MM.1S (cell line): ENCODE data around the gene NOTUM.

Source experiments
- DNase-seq: peaks from one replicate; pipeline ENCODE4 v3.0.0-alpha.2; 2015
- H2AFZ ChIP-seq: fragments of 300-600 bp; sonication (generic); 2 replicates; pipeline ENCODE4 v1.6.0; 2016; ENCODE audit warnings: antibody characterized with exemption, low read length
- H3F3A ChIP-seq: fragments of 300-600 bp; sonication (generic); 2 replicates; pipeline ENCODE4 v1.6.1; 2016; ENCODE audit warnings: mild to moderate bottlenecking, antibody characterized with exemption, low read length, moderate library complexity, mixed read lengths; ENCODE audit not compliant: insufficient read depth
- H3K27ac ChIP-seq: fragments of 300-600 bp; sonication (generic); 2 replicates; pipeline ENCODE4 v1.5.1; 2016; ENCODE audit warnings: mild to moderate bottlenecking, low read length
- H3K27me3 ChIP-seq: fragments of 300-600 bp; sonication (generic); replicated peaks from 2 replicates; pipeline ENCODE4 v1.6.0; 2016; ENCODE audit warnings: low read length; ENCODE audit not compliant: insufficient read depth
- H3K36me3 ChIP-seq: fragments of 300-600 bp; sonication (generic); replicated peaks from 2 replicates; pipeline ENCODE4 v1.6.1; 2016; ENCODE audit warnings: mild to moderate bottlenecking, low read length, mixed read lengths; ENCODE audit not compliant: insufficient read depth
- H3K4me1 ChIP-seq: fragments of 300-600 bp; sonication (generic); 2 replicates; pipeline ENCODE4 v1.6.1; 2016; ENCODE audit warnings: low read length, mixed read lengths
- H3K4me2 ChIP-seq: fragments of 300-600 bp; sonication (generic); 2 replicates; pipeline ENCODE4 v1.6.0; 2016; ENCODE audit warnings: low read depth, low read length
- H3K4me3 ChIP-seq: fragments of 300-600 bp; sonication (generic); 2 replicates; pipeline ENCODE4 v1.5.1; 2016; ENCODE audit warnings: low read length, mixed read lengths
- H3K79me2 ChIP-seq: fragments of 300-600 bp; sonication (generic); 2 replicates; pipeline ENCODE4 v1.6.1; 2016; ENCODE audit warnings: mixed run types, low read length, mixed read lengths
- H3K9ac ChIP-seq: fragments of 300-600 bp; sonication (generic); 2 replicates; pipeline ENCODE4 v1.6.1; 2016; ENCODE audit warnings: low read length, mixed read lengths
- H3K9me2 ChIP-seq: fragments of 300-600 bp; sonication (generic); replicated peaks from 2 replicates; pipeline ENCODE4 v1.6.1; 2016; ENCODE audit warnings: mild to moderate bottlenecking, low read length, mixed read lengths; ENCODE audit not compliant: insufficient read depth
- H3K9me3 ChIP-seq: fragments of 300-600 bp; sonication (generic); replicated peaks from 2 replicates; pipeline ENCODE4 v1.6.1; 2016; ENCODE audit warnings: mild to moderate bottlenecking, low read length, mixed read lengths; ENCODE audit not compliant: insufficient read depth
- H4K20me1 ChIP-seq: fragments of 300-600 bp; sonication (generic); 2 replicates; pipeline ENCODE4 v1.6.1; 2016; ENCODE audit warnings: mild to moderate bottlenecking, low read length, moderate library complexity, mixed read lengths; ENCODE audit not compliant: insufficient read depth
- EZH2 ChIP-seq: fragments of 300-600 bp; sonication (generic); optimal IDR thresholded peaks from 2 replicates; pipeline ENCODE3; 2017; ENCODE audit warnings: low read depth, mild to moderate bottlenecking, antibody characterized with exemption, low read length, mixed read lengths
- EZH2phosphoT487 ChIP-seq: fragments of 300-600 bp; sonication (generic); IDR thresholded peaks from 2 replicates; pipeline ENCODE4 v1.6.1; 2018; ENCODE audit warnings: antibody characterized with exemption, low read length
- TF ChIP-seq, protein P1 (sequence below): fragments of 300-600 bp; sonication (generic); IDR thresholded peaks from 2 replicates; pipeline ENCODE4 v1.5.1; 2016; ENCODE audit warnings: antibody characterized with exemption, low read length, mixed read lengths

NOTUM gene

DNA sequence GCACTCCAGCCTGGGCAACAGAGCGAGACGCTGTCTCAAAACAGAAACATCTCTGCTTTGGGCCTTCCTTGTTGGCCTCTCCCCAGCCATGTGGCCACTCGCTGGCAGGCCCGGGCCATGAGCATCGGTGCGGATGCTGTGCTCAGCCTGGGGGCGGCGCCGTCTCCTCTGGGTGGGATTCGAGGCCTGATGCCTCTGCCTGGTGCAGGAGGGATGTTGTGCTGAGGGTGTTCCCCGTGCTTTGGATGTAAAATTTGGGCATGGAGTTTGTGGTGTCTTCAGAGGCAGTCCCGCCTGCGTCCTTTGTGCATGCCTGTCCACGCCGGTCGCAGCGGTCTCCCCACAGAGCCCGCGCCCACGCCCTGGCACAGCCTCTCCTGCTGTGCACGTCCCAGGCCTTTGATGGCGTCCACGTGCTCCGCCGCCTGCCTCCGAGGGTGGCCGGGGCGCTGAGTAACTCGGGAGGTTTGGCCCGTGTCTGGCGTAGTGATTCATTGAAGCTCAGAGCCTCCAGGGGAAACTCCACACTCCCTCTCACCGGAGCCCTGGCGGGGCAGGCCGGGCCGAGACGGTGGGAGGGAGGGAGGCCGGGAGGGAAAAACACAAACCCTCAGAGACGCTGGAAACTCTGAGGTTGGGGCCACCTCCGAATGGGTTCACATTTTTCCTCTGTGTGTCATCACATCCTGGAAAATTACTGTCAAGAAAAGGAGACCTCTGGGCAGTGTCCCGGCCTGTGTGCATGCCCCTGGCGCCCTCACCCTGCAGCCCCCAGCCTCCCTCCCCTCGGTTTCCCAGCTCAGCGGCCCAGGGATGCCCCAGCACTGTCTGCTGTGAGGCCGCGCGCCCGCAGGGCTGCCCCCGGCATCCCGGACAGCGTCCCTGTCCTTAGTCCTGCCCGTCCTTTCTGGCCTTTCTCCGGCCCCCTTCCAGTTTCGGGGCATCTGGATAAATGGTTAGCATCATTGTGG lies 42.7 kb upstream of the NOTUM start:
- Histone ChIP-seq H3K4me3 (no peak overlapping the region), H3K79me2 (no peaks in the 10 kb centered on the region), H3F3A (no peaks in the 10 kb centered on the region), H4K20me1 (no peaks in the 10 kb centered on the region), H3K4me1 (no peaks in the 10 kb centered on the region), H2AFZ (no peak overlapping the region), H3K27me3 (no peaks in the 10 kb centered on the region), H3K9ac (no peak overlapping the region), H3K36me3 (no peaks in the 10 kb centered on the region), H3K4me2 (no peak overlapping the region), H3K27ac (no peak overlapping the region), H3K9me3 (no peaks in the 10 kb centered on the region), H3K9me2 (no peaks in the 10 kb centered on the region)
- TF ChIP-seq, protein P1, sequence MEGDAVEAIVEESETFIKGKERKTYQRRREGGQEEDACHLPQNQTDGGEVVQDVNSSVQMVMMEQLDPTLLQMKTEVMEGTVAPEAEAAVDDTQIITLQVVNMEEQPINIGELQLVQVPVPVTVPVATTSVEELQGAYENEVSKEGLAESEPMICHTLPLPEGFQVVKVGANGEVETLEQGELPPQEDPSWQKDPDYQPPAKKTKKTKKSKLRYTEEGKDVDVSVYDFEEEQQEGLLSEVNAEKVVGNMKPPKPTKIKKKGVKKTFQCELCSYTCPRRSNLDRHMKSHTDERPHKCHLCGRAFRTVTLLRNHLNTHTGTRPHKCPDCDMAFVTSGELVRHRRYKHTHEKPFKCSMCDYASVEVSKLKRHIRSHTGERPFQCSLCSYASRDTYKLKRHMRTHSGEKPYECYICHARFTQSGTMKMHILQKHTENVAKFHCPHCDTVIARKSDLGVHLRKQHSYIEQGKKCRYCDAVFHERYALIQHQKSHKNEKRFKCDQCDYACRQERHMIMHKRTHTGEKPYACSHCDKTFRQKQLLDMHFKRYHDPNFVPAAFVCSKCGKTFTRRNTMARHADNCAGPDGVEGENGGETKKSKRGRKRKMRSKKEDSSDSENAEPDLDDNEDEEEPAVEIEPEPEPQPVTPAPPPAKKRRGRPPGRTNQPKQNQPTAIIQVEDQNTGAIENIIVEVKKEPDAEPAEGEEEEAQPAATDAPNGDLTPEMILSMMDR: no peak
- no peak for TF ChIP-seq EZH2
- no peak for DNase-seq

DNA sequence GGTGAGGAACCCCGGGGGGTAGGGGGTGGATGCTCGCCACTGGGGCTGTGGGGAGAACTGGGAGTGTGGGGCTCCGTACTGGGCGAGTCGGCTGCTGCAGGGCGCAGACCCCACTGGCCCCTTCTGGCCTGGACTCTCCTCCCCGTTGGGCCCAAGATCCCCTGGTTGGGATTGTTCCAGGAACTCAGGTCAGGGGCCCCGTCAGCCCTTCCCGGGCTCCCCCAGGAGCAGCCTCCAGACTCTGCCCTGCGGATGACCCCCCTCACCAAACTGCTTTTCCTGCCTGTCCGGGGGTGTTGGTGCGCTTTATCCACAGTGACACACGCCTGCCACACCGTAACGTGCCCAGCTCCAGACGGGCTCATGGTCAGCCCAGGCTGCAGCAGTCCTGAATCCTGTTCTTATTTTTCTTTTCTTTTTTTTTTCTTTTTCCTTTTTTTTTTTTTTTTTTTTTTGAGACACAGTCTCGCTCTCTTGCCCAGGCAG lies 40.6 kb upstream of the NOTUM start:
- Histone ChIP-seq H3K4me3 (no peak overlapping the region), H2AFZ (no peak overlapping the region), H3K9me2 (no peaks in the 10 kb centered on the region), H3K4me2 (no peak overlapping the region), H3K9me3 (no peaks in the 10 kb centered on the region), H3K4me1 (no peaks in the 10 kb centered on the region), H3K79me2 (no peaks in the 10 kb centered on the region), H4K20me1 (no peaks in the 10 kb centered on the region), H3K9ac (no peak overlapping the region), H3K36me3 (no peaks in the 10 kb centered on the region), H3F3A (no peaks in the 10 kb centered on the region), H3K27me3 (no peaks in the 10 kb centered on the region), H3K27ac (no peak overlapping the region)
- TF ChIP-seq, protein P1: no peak
- TF ChIP-seq EZH2 (no peak), EZH2phosphoT487 (no peak)
- DNase-seq: no peak

DNA sequence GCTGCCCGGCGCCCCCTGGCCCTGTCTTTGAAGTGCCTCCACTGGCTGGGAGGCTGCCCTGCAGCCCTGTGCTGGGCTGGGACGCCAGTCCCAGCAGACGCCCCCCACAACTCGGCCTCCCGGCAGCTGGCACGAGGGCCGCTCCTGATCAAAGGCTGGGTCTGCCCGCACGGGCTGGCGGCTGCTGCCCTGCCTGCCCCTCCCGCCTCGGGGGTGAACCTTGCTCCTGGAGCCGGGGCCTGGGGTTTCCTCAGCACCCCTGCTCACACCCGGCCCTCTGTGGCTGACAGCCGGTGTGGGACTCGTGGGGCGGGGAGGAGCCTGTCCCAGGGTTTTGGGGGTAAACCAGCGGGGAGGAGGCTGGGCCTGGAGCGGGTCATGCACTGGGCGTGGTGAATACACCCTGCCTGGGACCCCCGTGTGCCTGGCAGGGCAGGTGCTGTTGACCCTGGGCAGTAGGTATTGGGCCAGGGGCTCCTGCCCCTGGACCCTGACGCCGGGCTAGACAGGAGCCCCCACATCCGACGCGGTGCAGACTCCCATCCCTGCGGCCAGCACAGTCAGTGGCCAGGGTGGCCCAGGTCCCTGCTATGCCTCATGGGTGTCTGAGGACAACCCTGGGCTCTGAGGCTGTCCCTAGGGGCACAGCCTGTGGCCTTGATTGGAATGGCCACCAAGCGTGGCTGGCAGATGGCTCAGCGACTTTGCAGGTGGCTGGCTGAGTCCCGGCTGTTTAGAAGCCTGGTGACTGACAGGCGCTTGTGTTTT lies 40.0 kb upstream of the NOTUM start:
- Histone ChIP-seq H3K9me3 (no peaks in the 10 kb centered on the region), H3K79me2 (no peaks in the 10 kb centered on the region), H3F3A (no peaks in the 10 kb centered on the region), H3K27me3 (no peaks in the 10 kb centered on the region), H3K36me3 (no peaks in the 10 kb centered on the region), H3K4me3 (no peak overlapping the region), H3K9me2 (no peaks in the 10 kb centered on the region), H2AFZ (no peak overlapping the region), H3K4me2 (no peak overlapping the region), H4K20me1 (no peaks in the 10 kb centered on the region), H3K27ac (no peak overlapping the region), H3K4me1 (no peaks in the 10 kb centered on the region), H3K9ac (no peak overlapping the region)
- no peak for DNase-seq
- TF ChIP-seq EZH2 (no peak), EZH2phosphoT487 (no peak)
- TF ChIP-seq, protein P1: no peak
